SU-DHL-6 (cell line): Measurements from ENCODE around the gene IGFBP6.
A peak's percentile ranks its signal among the peaks of the same experiment; 100 is the strongest.

ENCODE experiments used
- H2AFZ ChIP-seq: fragments of 200-600 bp; sonication (generic); 2 replicates; pipeline ENCODE4 v1.6.1; 2014; ENCODE audit warnings: low read depth, mild to moderate bottlenecking, moderate library complexity, mixed read lengths, antibody characterized with exemption, low read length; ENCODE audit not compliant: severe bottlenecking
- H3F3A ChIP-seq: fragments of 200-600 bp; shearing (Covaris generic); 2 replicates; pipeline ENCODE4 v1.6.0; 2016; ENCODE audit warnings: antibody characterized with exemption, mild to moderate bottlenecking; ENCODE audit not compliant: insufficient read depth
- H3K27ac ChIP-seq: fragments of 200-600 bp; sonication (generic); 2 replicates; pipeline ENCODE4 v1.5.1; 2016; ENCODE audit warnings: low read depth, mild to moderate bottlenecking, low read length, moderate library complexity, mixed read lengths
- H3K27me3 ChIP-seq: fragments of 200-600 bp; sonication (generic), shearing (Covaris generic); 2 replicates; pipeline ENCODE4 v1.6.0; 2014; ENCODE audit warnings: mild to moderate bottlenecking, low read length
- H3K36me3 ChIP-seq: fragments of 200-600 bp; sonication (generic); 2 replicates; pipeline ENCODE4 v1.6.1; 2014; ENCODE audit warnings: mild to moderate bottlenecking, low read length, mixed read lengths
- H3K4me2 ChIP-seq: fragments of 300-600, 200-600 bp; shearing (Covaris generic), sonication (generic); 2 replicates; pipeline ENCODE4 v1.6.0; 2014; ENCODE audit warnings: low read length, low read depth, mild to moderate bottlenecking; ENCODE audit not compliant: poor library complexity, severe bottlenecking
- H3K4me3 ChIP-seq: fragments of 200-600 bp; sonication (generic); 2 replicates; pipeline ENCODE4 v1.5.1; 2014; ENCODE audit warnings: antibody characterized with exemption, low read length, mild to moderate bottlenecking, mixed read lengths; ENCODE audit not compliant: insufficient read depth, poor library complexity, severe bottlenecking
- H3K79me2 ChIP-seq: fragments of 200-600 bp; sonication (generic); 2 replicates; pipeline ENCODE4 v1.6.1; 2014; ENCODE audit warnings: mild to moderate bottlenecking, low read length, moderate library complexity; ENCODE audit not compliant: insufficient read depth
- H3K9ac ChIP-seq: fragments of 200-600 bp; sonication (generic); 2 replicates; pipeline ENCODE4 v1.7.0; 2014; ENCODE audit warnings: mild to moderate bottlenecking, low read length
- H3K9me2 ChIP-seq: fragments of 200-600 bp; sonication (generic); replicated peaks from 2 replicates; pipeline ENCODE4 v1.6.1; 2014; ENCODE audit warnings: low read length; ENCODE audit not compliant: insufficient read depth
- H3K9me3 ChIP-seq: fragments of 200-600 bp; sonication (generic); 2 replicates; pipeline ENCODE4 v1.6.1; 2014; ENCODE audit warnings: low read length, mixed read lengths; ENCODE audit not compliant: insufficient read depth
- H4K20me1 ChIP-seq: fragments of 200-600 bp; sonication (generic); 2 replicates; pipeline ENCODE4 v1.6.1; 2014; ENCODE audit warnings: low read depth, mild to moderate bottlenecking, antibody characterized with exemption, low read length, moderate library complexity, mixed read lengths
- EZH2phosphoT487 ChIP-seq: fragments of 200-600 bp; sonication (generic), shearing (Covaris generic); conservative IDR thresholded peaks from 2 replicates; pipeline ENCODE4 v1.6.1; 2018; ENCODE audit warnings: mild to moderate bottlenecking, antibody characterized with exemption, low read length, moderate library complexity, mixed read lengths
- TF ChIP-seq, protein P1 (sequence below): fragments of 200-600 bp; sonication (generic); IDR thresholded peaks from one replicate; pipeline ENCODE4 v1.5.1; 2017; ENCODE audit warnings: antibody characterized with exemption, mild to moderate bottlenecking, low read length, moderate library complexity; ENCODE audit not compliant: insufficient read depth, poor library complexity, severe bottlenecking

IGFBP6 gene

GRCh38 chr12:53101266-53101665, 3.8 kb downstream of the IGFBP6 start:
- Histone ChIP-seq H3K9me2 (no peaks in the 10 kb centered on the region), H4K20me1 (no peaks in the 10 kb centered on the region), H3K4me2 (no peak overlapping the region), H3K9me3 (no peaks in the 10 kb centered on the region), H3K27me3 (no peaks in the 10 kb centered on the region), H3K9ac (no peak overlapping the region), H3F3A (peaks cover 22% of the 10 kb centered on the region), H2AFZ (no peak overlapping the region), H3K36me3 (no peaks in the 10 kb centered on the region), H3K4me3 (no peak overlapping the region), H3K79me2 (no peaks in the 10 kb centered on the region), H3K27ac (0 out of 2 replicates have a peak overlapping the region, but pooled peaks have one; percentile 1)
- no peak for TF ChIP-seq EZH2phosphoT487
- TF ChIP-seq, protein P1, sequence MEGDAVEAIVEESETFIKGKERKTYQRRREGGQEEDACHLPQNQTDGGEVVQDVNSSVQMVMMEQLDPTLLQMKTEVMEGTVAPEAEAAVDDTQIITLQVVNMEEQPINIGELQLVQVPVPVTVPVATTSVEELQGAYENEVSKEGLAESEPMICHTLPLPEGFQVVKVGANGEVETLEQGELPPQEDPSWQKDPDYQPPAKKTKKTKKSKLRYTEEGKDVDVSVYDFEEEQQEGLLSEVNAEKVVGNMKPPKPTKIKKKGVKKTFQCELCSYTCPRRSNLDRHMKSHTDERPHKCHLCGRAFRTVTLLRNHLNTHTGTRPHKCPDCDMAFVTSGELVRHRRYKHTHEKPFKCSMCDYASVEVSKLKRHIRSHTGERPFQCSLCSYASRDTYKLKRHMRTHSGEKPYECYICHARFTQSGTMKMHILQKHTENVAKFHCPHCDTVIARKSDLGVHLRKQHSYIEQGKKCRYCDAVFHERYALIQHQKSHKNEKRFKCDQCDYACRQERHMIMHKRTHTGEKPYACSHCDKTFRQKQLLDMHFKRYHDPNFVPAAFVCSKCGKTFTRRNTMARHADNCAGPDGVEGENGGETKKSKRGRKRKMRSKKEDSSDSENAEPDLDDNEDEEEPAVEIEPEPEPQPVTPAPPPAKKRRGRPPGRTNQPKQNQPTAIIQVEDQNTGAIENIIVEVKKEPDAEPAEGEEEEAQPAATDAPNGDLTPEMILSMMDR, result no peak

DNA sequence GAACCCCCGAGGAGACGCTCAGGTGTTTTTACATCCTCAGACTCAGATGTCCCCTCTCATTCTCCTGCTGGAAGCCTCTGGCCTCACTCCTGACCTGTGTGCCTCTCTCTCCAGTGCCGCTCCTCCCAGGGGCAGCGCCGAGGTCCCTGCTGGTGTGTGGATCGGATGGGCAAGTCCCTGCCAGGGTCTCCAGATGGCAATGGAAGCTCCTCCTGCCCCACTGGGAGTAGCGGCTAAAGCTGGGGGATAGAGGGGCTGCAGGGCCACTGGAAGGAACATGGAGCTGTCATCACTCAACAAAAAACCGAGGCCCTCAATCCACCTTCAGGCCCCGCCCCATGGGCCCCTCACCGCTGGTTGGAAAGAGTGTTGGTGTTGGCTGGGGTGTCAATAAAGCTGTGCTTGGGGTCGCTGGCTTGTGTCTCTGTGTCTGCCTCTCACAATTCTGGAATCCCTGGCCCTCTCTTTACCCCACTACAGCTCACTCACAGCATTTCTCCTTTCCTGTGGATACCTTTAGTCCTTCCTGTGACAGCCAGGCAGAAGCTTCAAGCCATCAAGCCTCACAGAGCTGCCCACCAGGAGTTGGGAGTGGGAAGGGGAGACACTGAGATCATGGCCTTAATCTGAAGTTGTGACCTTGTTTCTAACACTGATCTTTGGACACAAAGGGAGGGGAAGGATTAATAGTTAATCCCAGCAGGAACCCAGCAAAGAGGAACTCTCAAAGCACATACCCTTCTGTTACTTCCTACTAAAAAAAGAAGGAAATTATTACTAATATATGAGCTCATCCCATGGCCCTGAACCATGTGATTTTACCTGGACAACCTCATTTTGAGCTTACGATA, 4.7 kb downstream of the IGFBP6 start:
- H3K4me3 ChIP-seq, result no peak overlapping the region
- H3K27me3 ChIP-seq, result no peaks in the 10 kb centered on the region
- H3K4me2 ChIP-seq, result peak overlapping the region; percentile 49
- peak overlapping the region; percentile 29 for H2AFZ ChIP-seq
- no peaks in the 10 kb centered on the region for H4K20me1 ChIP-seq
- no peaks in the 10 kb centered on the region for H3K36me3 ChIP-seq
- no peaks in the 10 kb centered on the region for H3K9me3 ChIP-seq
- H3K9ac ChIP-seq, result peak overlapping the region; percentile 50
- no peaks in the 10 kb centered on the region for H3K9me2 ChIP-seq
- H3K27ac ChIP-seq, result peak overlapping the region; percentile 87
- no peak for TF ChIP-seq EZH2phosphoT487
- TF ChIP-seq, protein P1, result no peak
- no peaks in the 10 kb centered on the region for H3K79me2 ChIP-seq
- H3F3A ChIP-seq, result peaks cover 22% of the 10 kb centered on the region

DNA sequence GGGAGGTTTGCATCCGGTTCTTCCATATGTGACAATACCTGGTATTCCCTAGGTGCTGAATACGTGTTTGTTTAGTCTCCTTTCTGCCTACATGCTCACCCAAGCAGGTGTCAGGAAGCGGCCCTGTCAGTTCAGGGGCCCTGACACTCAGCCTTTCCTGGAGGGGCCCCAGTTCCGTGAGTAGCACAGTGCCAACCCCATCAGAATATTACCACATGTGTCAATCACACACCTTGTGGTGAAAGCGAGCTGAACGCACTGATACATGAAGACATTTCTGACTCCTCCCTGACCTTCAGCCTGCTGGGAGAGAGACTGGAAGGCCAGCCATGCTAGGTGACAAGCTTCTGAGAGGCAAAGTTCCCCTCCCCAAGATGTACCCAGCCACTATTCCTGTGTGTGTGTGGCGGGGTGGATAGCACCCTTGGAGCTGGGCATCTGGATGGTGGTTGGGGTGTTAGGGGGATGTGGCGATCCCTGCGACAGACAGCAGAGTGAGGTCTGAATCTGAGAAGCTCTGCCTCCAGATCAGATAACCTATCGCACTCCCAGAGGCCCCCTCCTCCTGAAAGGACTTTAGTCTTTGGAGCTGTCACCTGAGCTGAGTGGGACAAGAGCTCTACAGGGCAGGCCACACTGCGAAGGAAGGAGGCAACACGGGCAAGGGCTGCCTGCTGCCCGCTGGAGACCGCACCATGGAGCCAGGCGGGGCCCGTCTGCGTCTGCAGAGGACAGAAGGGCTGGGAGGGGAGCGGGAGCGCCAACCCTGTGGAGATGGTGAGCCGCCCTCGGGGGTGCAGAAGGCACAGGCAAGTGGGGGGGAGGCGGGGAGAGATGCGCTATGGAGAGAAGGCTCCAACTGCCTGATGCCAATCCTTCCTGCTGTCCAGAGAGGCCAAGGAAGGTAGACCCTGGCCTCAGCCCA, 5.7 kb downstream of the IGFBP6 start, which contains the start of gene SOAT2:
Gene SOAT2 (plus strand): TSS at position 604 of the 925 bp plus-strand sequence. CDS start 92 bp downstream, at position 696.
- Histone ChIP-seq H3K36me3 (no peaks in the 10 kb centered on the region), H3K27me3 (no peaks in the 10 kb centered on the region), H3F3A (peaks cover 22% of the 10 kb centered on the region), H3K9me2 (no peaks in the 10 kb centered on the region), H3K4me2 (peak within 1 kb of the TSS; percentile 49), H3K9ac (peak within 1 kb of the TSS; percentile 50), H3K9me3 (no peaks in the 10 kb centered on the region), H4K20me1 (no peaks in the 10 kb centered on the region), H3K79me2 (no peaks in the 10 kb centered on the region), H3K4me3 (peak within 1 kb of the TSS; percentile 40), H3K27ac (peak within 1 kb of the TSS; percentile 87), H2AFZ (peak within 1 kb of the TSS; percentile 29)
- TF ChIP-seq EZH2phosphoT487, result no peak
- TF ChIP-seq, protein P1, result no peak
